GM12878 (cell line): ENCODE data around the gene NEO1.

Experiments used
- ATF3 ChIP-seq: IDR thresholded peaks from 2 replicates; pipeline ENCODE4 v1.6.1; 2011; ENCODE audit warnings: low read depth, mild to moderate bottlenecking, low read length, moderate library complexity, borderline replicate concordance; ENCODE audit errors: extremely low read depth
- BHLHE40 ChIP-seq, 2 experiments: fragments of 450-650 bp in 1 of 2; IDR thresholded peaks; 2 replicates each; pipeline ENCODE4 v1.6.1; 2011 to 2017; ENCODE audit warnings: low read depth in 2 of 2, borderline replicate concordance in 1 of 2, improper control_type of control experiment in 1 of 2, low read length in 1 of 2, mild to moderate bottlenecking in 1 of 2
- CTCF ChIP-seq, 3 experiments: IDR thresholded peaks in 2 of 3; conservative IDR thresholded peaks in 1 of 3; 2 replicates each; pipeline ENCODE4 v1.5.1; 2011; ENCODE audit warnings: low read depth in 3 of 3, low read length in 3 of 3, mild to moderate bottlenecking in 3 of 3, control low read depth in 2 of 3, moderate library complexity in 2 of 3, inconsistent platforms in 1 of 3, mixed read lengths in 1 of 3; ENCODE audit not compliant: control insufficient read depth in 2 of 3, insufficient read depth in 1 of 3; ENCODE audit errors: extremely low read depth in 1 of 3
- CUX1 ChIP-seq: IDR thresholded peaks from 2 replicates; pipeline ENCODE4 v1.6.1; 2012; ENCODE audit warnings: improper control_type of control experiment, low read depth, low read length; ENCODE audit not compliant: insufficient replicate concordance
- EZH2 ChIP-seq: IDR thresholded peaks from 2 replicates; pipeline ENCODE4 v1.6.1; 2012; ENCODE audit warnings: low read depth, mild to moderate bottlenecking, control low read depth, inconsistent platforms, low read length, borderline replicate concordance; ENCODE audit not compliant: control insufficient read depth
- HDGF ChIP-seq: fragments of 450-650 bp; IDR thresholded peaks from 2 replicates; pipeline ENCODE4 v1.6.1; 2016; ENCODE audit warnings: antibody characterized with exemption
- MAX ChIP-seq: IDR thresholded peaks from 2 replicates; pipeline ENCODE4 v1.6.1; 2012; ENCODE audit warnings: low read depth, low read length, improper control_type of control experiment
- MEF2B ChIP-seq: fragments of 450-650 bp; IDR thresholded peaks from 2 replicates; pipeline ENCODE4 v1.6.1; 2018; ENCODE audit warnings: mild to moderate bottlenecking, moderate library complexity; ENCODE audit not compliant: partially characterized antibody, poor library complexity, severe bottlenecking
- NBN ChIP-seq: fragments of 450-650 bp; IDR thresholded peaks from 2 replicates; pipeline ENCODE4 v1.6.1; 2016
- PAX8 ChIP-seq: fragments of 450-650 bp; IDR thresholded peaks from 2 replicates; pipeline ENCODE4 v1.6.1; 2017; ENCODE audit warnings: mild to moderate bottlenecking, moderate library complexity
- POLR2A ChIP-seq: IDR thresholded peaks from 2 replicates; pipeline ENCODE4 v1.6.1; 2011; ENCODE audit warnings: low read depth, mild to moderate bottlenecking, low read length
- ZNF274 ChIP-seq: IDR thresholded peaks from one replicate; pipeline ENCODE4 v1.8.0; 2011; ENCODE audit not compliant: insufficient read length, insufficient read depth

- TF ChIP-seq ZNF274: no peak
- no peak for TF ChIP-seq CTCF (IDR thresholded peaks at IDR 0.05 in 2 of 3, conservative IDR thresholded peaks at IDR 0.05 in 1 of 3; ENCODE audit: control insufficient read depth in 2 of 3, extremely low read depth in 1 of 3, insufficient read depth in 1 of 3, low read depth in 3 of 3, low read length in 3 of 3)
- TF ChIP-seq PAX8: no peak
- no peak for TF ChIP-seq NBN
- TF ChIP-seq MAX: no peak
- TF ChIP-seq CUX1: no peak
- no peak for TF ChIP-seq BHLHE40 (IDR thresholded peaks at IDR 0.05; ENCODE audit: borderline replicate concordance in 1 of 2, low read depth in 2 of 2, low read length in 1 of 2)
- no peak for TF ChIP-seq EZH2
- no peak for TF ChIP-seq MEF2B
- no peak for TF ChIP-seq ATF3
- no peak for TF ChIP-seq POLR2A
- no peak for TF ChIP-seq HDGF
Observed at GRCh38 chr15:73026511-73027054, 25.7 kb upstream of the NEO1 start.
